Mesenteric fat pad (tissue), 1 donor: ENCODE results near the gene CNOT6. TPM values are rescaled to one million over a fixed set of nuclear protein-coding genes. Genes with fewer than 3 reads are reported as not detected.
A peak's percentile ranks its signal among the peaks of the same experiment; 100 is the strongest.
"Not testable (repeated sequence)": the region's sequence is repeated elsewhere in the genome, so short reads cannot be mapped to it uniquely, and the experiment has no call there.

ENCODE experiments used
- DNase-seq: peaks from one replicate; pipeline ENCODE4 v3.0.0-alpha.2; 2020; ENCODE audit warnings: low spot score
- long read RNA-seq: library from polyadenylated mRNA; unstranded; transcript quantifications from one replicate; pipeline ENCODE4 v2.0.0, GENCODE V29; 2020
- total RNA-seq: library from RNA; stranded (reverse); fragmentation: NEBNext Ultra II Directional; extraction: Animal tissue kit (Norgen Biotek cat#: 25700); gene quantifications from one replicate; pipeline ENCODE4 v1.2.1, GENCODE V29; 2021
- donor health status: DM: yes; HTN: yes; CAD: no.

CNOT6 gene
- 14.8 TPM for total RNA-seq
- long read RNA-seq = 0 reads

DNA sequence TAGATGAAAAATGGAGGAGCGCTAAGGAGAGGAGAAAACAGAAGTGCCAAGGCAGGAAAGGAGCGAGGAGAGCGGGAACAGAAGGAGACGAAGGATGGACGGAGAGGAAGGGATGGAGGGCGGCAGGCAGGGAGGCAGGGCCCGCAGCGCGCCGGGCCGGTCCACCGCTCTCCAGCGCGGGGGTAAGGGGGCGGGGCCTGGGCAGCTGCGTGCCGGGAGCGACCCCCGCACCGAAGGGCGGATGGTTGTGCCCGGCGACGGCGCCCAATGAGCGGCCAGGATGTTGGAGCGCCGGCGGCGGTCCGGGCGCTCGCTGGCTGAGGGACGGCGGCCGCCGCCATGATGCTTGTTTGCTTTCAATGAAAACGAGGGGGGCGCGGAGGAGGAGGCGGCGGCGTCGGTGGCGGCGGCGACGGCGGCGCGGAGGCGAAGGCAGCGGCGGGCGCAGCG, at the start of gene CNOT6:
TSS of gene CNOT6 (plus strand) at position 320 of the 450 bp plus-strand sequence. CDS start 34,898 bp downstream, outside the sequence.
- DNase-seq = peak; percentile 98

DNA sequence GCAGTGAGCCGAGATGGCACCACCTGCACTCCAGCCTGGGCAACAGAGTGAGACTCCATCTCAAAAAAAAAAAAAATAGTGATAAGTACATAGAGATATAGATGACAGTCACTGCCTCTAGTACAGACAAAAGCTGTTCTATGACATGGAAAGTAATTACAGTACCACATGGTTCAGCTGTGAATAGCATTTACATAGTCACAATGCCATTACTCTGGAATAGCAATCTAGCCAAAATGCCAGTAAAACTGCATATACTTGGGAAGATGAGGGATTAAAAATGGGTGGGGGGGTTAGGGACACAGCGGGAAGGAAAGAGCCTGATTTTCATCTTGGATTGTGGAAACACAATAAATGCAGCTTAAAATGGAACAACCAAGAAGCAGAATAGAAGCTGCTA, 39.4 kb upstream of the CNOT6 start:
- no peak for DNase-seq

DNA sequence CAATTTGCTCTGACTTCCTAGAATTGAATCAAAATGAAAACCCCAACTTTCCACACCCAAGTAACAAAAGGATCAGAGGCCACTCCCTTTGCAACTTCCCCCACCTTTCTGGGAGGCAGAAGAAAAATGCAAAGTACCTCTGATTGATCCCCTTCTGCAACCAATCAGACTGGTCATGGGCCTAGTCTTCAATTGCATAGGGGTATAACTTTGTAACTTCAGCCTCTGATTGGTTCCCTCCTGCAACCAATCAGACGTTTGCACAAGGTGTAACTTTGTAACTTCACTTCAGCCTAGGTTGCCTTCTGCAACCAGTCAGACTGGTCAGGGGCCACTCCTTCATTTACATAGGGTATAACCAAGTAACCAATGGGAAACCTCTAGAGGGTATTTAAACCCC, 38.3 kb upstream of the CNOT6 start:
- no peak for DNase-seq

- no peak for DNase-seq
These were observed 37.4 kb upstream of the CNOT6 start for GRCh38 chr5:180456792-180457191.

GRCh38 chr5:180458852-180459673, 35.1 kb upstream of the CNOT6 start:
- peak; percentile 81 for DNase-seq

GRCh38 chr5:180459674-180460142, 34.5 kb upstream of the CNOT6 start:
- peak; percentile 51 for DNase-seq

DNA sequence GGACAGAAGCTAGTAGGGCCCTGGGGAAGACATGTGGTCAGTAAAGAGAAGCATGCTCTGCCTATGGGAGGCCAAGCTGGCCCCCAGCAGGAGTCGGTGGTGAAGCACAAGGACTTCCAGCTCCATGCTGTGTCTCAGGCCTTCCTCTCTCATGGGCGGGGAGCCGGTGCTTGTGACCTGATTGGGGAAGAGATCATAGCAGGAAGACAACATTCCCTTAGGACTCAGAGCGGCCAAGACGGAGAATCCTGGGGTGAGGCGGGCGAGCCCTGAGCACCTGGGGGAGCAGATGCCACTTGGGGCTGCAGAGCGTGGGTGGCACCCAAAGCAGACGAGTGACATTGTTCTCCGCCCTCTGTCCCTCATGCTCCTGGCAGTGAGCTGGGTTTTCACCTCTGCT, 33.3 kb upstream of the CNOT6 start:
- peak; percentile 55 for DNase-seq

- peak; percentile 33 for DNase-seq
These were observed 32.9 kb upstream of the CNOT6 start for GRCh38 chr5:180461303-180461702.

GRCh38 chr5:180463216-180463900, 30.8 kb upstream of the CNOT6 start:
- DNase-seq = no peak

- DNase-seq = no peak
These were observed 30.1 kb upstream of the CNOT6 start for GRCh38 chr5:180463916-180464602.

DNA sequence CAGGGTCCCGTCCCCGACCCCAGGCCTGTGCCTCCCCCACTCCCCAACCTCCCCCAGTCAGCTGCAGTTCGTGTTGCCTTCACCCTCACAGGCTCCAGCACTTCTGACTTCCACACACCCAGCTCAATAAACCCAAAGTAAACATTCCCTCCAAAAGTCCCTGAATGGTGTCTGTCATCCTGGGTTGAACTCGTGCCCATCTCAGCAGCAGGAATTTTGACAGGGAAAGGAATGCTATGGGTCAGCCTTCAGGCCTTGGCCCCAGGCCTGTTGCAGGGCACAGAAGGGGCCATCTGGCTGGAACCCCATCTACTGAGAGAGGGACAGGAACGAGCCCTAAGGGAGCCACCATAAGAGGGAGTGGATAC, 29.6 kb upstream of the CNOT6 start:
- no peak for DNase-seq

DNA sequence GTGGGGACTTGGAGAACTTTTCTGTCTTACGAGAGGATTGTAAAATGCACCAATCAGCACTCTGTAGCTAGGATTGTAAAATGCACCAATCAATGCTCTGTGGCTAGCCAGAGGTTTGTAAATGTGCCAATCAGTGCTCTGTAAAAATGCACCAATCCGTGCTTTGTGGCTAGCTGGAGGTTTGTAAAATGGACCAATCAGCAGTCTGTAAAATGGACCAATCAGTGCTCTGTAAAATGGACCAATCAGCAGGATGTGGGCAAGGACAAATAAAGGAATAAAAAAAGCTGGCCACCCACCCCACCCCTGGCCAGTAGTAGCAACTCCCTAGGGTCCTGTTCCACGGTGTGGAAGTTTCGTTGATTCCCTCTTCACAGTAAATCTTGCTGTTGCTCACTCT, 29.1 kb upstream of the CNOT6 start:
- not testable (repeated sequence) for DNase-seq

GRCh38 chr5:180466316-180466715, 27.9 kb upstream of the CNOT6 start:
- no peak for DNase-seq

DNA sequence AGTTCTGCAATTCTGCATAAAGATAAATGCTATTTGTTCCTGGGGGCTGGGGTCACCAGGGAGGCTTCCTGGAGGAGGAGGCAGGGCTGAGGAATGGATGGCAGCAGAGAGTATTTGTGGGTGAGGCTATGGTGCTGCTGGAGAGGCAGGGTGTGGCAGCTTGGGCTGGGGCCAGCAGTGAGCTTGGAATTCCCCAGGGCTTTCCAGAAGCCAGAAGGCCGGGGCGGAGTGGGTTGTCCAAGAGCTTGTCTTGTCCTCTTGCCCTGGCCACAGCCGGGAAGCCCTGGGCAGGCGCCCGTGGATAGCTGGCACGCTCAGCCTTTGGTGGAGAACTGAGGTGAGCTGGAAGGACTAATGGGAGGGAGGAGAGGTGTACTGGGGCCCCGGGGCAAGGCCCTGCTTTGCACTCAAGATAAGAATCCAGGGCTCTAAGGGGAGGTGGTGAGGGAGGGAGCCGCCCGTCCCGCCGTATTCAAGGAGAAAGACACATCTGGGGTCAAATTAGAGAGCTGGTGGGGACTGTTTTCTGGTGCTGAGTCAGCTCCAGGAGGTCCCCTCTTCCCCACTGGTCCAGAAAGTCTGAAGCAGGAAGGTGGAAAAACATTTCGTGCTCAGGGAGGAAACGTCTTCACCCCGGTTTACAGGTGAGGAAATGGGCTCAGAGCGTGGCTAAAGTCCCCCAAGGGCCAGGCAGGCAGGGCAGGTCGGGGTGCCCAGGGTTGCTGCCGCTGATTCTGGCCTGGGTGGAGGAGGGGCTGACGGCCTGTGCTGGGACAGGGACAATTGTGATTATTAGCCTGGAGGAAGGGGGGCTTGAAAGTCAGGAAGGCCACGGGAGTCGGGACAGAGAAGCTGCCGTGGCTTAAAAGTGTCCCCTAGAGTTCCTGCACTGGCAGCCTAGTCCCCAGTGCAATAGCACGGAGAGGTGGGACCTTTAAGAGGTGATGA, 26.9 kb upstream of the CNOT6 start:
- no peak for DNase-seq

DNA sequence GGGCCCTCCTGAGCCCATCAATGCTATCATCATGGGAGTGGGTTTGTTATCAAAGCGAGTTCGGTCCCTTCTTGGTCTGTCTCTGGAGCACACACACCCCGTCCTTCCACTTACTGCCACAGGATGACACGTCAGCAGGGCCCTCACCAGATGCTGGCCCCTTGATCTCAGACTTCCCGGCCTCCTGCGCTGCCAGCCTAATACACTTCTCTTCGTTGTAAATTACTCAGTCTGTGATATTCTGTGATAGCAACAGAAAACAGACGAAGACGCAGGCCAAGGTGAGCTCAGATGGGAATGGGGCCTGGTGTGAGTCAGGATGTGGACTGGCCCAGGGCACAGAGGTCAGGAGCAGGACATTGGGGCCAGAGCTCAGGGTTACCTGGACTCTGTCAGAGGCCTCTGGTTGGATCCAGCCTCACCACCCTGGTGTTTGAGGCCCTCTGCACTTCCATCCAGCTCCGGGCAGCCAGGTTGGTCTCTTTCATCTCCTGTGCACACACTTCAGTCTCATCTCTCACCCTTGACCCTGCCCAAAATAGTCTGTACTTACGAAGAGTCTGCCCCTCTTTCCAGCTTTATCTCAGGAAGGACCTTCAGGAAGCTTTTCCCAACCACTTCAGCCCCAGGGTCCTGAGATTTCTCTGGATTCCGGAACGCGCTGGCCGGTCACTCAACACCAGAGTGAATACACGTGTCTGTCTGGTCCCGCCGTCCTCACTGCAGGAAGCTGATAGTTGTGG, 26.0 kb upstream of the CNOT6 start:
- DNase-seq = no peak

- no peak for DNase-seq
These were observed 25.2 kb upstream of the CNOT6 start for GRCh38 chr5:180468732-180469585.

- DNase-seq = no peak
These were observed 24.7 kb upstream of the CNOT6 start for GRCh38 chr5:180469586-180469865.

- DNase-seq = no peak
These were observed 24.3 kb upstream of the CNOT6 start for GRCh38 chr5:180469866-180470265.

DNA sequence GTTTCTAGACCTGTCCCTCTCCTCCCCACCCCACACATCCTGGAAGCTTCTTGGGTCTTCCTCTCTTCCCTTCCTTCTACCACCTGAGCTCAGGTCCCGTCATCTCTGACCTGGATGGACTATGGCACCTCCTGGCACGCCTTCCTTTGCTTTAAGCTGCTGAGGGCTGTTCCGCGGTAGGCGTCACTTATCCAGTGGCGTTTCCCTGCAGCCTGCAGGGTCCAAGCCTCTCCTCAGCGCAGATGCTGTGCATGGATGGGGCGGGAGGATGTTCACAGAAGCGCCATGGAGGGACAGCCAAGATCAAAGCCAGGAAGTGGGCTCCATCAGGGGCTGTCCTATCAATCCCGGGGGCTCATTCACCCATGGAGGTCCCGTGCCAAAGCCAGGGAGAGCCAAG, 23.8 kb upstream of the CNOT6 start:
- peak; percentile 62 for DNase-seq
